IMR-90 (cell line): Measurements from ENCODE around the gene ZG16. TPM values are rescaled to one million over a fixed set of nuclear protein-coding genes. Genes with fewer than 3 reads are reported as not detected.

Experiments
- MAFK ChIP-seq: IDR thresholded peaks from 2 replicates; pipeline ENCODE4 v1.6.1; 2012; ENCODE audit warnings: low read depth, low read length, improper control_type of control experiment
- MXI1 ChIP-seq: IDR thresholded peaks from 2 replicates; pipeline ENCODE4 v1.6.1; 2012; ENCODE audit warnings: low read depth, mild to moderate bottlenecking, low read length, moderate library complexity, borderline replicate concordance
- NFE2L2 ChIP-seq: fragments of 150-350 bp; IDR thresholded peaks from 2 replicates; pipeline ENCODE4 v1.6.1; 2016; ENCODE audit warnings: low read depth, mild to moderate bottlenecking, low read length
- RCOR1 ChIP-seq: IDR thresholded peaks from 2 replicates; pipeline ENCODE4 v1.6.1; 2012; ENCODE audit warnings: mild to moderate bottlenecking, low read length, improper control_type of control experiment; ENCODE audit not compliant: insufficient replicate concordance
- RFX5 ChIP-seq: IDR thresholded peaks from 2 replicates; pipeline ENCODE4 v1.8.0; 2012; ENCODE audit warnings: low read depth, mild to moderate bottlenecking, low read length, moderate library complexity
- SMC3 ChIP-seq: fragments of 150-350 bp; IDR thresholded peaks from 2 replicates; pipeline ENCODE4 v1.6.1; 2016; ENCODE audit warnings: low read depth, mild to moderate bottlenecking, antibody characterized with exemption, low read length, moderate library complexity
- polyA plus RNA-seq, 3 experiments: library from polyadenylated mRNA; depleted of rRNA; stranded (reverse); fragments of >200 nt; gene quantifications; 2 replicates each; pipeline ENCODE4 v1.2.3, GENCODE V29; 2012; ENCODE audit warnings: low replicate concordance in 1 of 3
- total RNA-seq: library from RNA; depleted of rRNA; stranded (reverse); fragments of >200 nt; gene quantifications from 2 replicates; pipeline ENCODE4 v1.2.3, GENCODE V29; 2012

ZG16 gene
- total and polyA plus RNA-seq, 2 of the 4 experiments (the other 2 are of a cell fraction) = not detected

DNA sequence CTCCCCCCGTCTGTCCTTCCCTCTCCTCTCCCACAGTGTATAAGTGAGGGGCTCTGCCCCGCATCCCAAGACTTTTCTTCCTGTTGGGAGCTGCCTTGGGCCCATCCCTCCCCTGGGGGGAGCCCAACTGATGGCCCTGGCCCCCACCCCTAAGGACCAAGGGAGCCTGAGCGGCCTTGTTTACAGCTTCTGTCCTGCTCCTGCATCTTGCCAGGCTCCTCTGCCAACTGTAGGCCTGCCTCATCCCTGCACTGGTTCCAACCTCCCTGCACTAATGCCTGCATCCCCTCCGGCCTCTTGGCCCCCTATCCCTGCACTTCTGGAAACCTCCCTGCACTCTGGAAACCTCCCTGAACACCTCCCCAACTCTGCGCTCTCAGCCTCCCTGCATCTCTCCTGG lies 36.5 kb downstream of the ZG16 start (continued):
- no peak for TF ChIP-seq RFX5
- TF ChIP-seq NFE2L2 = no peak
- TF ChIP-seq SMC3 = no peak
- TF ChIP-seq MXI1 = no peak
- no peak for TF ChIP-seq MAFK
- TF ChIP-seq RCOR1 = no peak
